RPMI7951 (cell line): ENCODE data around the gene ATP6V1C2. TPM values are rescaled to one million over a fixed set of nuclear protein-coding genes. Genes with fewer than 3 reads are reported as not detected.

Source experiments
- DNase-seq: peaks from one replicate; pipeline ENCODE4 v3.0.0-alpha.2; 2012; ENCODE audit warnings: low read depth
- total RNA-seq: library from RNA; depleted of rRNA; stranded (reverse); fragments of >200 nt; shearing (Covaris generic); gene quantifications from 2 replicates; pipeline ENCODE4 v1.2.3, GENCODE V29; 2014; rRNA removed

ATP6V1C2 gene
- total RNA-seq = 0.10 and 0.12 TPM in 2 replicates

- DNase-seq = no peak
Measured at GRCh38 chr2:10721396-10722251, at the start of gene ATP6V1C2. Gene ATP6V1C2 (plus strand): TSS chr2:10721630. CDS start chr2:10722850, 1,220 bp downstream.

GRCh38 chr2:10675131-10675530 lies 46.3 kb upstream of the ATP6V1C2 start:
- DNase-seq = no peak

- no peak for DNase-seq
Measured at GRCh38 chr2:10678225-10678624, 43.2 kb upstream of the ATP6V1C2 start.

- no peak for DNase-seq
Measured at GRCh38 chr2:10680214-10680613, 41.2 kb upstream of the ATP6V1C2 start.

GRCh38 chr2:10680957-10681356 lies 40.5 kb upstream of the ATP6V1C2 start:
- DNase-seq = no peak

GRCh38 chr2:10686176-10686730 lies 35.2 kb upstream of the ATP6V1C2 start:
- no peak for DNase-seq

GRCh38 chr2:10688921-10689807 lies 32.3 kb upstream of the ATP6V1C2 start:
- peak; percentile 25 for DNase-seq

GRCh38 chr2:10691521-10691920 lies 29.9 kb upstream of the ATP6V1C2 start:
- DNase-seq = no peak

GRCh38 chr2:10700078-10700803 lies 21.2 kb upstream of the ATP6V1C2 start:
- peak; percentile 24 for DNase-seq

- DNase-seq = no peak
Measured at GRCh38 chr2:10704034-10704594, 17.3 kb upstream of the ATP6V1C2 start.

- no peak for DNase-seq
Measured at GRCh38 chr2:10706033-10706432, 15.4 kb upstream of the ATP6V1C2 start.

GRCh38 chr2:10707831-10708230 lies 13.6 kb upstream of the ATP6V1C2 start:
- DNase-seq = no peak

- no peak for DNase-seq
Measured at GRCh38 chr2:10709290-10709939, 12.0 kb upstream of the ATP6V1C2 start.

GRCh38 chr2:10712185-10712809 lies 9.1 kb upstream of the ATP6V1C2 start:
- no peak for DNase-seq

- DNase-seq = no peak
Measured at GRCh38 chr2:10716581-10716980, 4.8 kb upstream of the ATP6V1C2 start.

- DNase-seq = peak; percentile 57
Measured at GRCh38 chr2:10717628-10718027, 3.8 kb upstream of the ATP6V1C2 start.

GRCh38 chr2:10720306-10720705 lies 1.1 kb upstream of the ATP6V1C2 start:
- DNase-seq = no peak

GRCh38 chr2:10720947-10721395 lies 459 bp upstream of the ATP6V1C2 start:
- no peak for DNase-seq

GRCh38 chr2:10722252-10722825 lies 909 bp downstream of the ATP6V1C2 start:
- DNase-seq = no peak
